Heart left ventricle (tissue), 16 donors: ENCODE results near the gene HS3ST5. TPM values are rescaled to one million over a fixed set of nuclear protein-coding genes. Genes with fewer than 3 reads are reported as not detected.

Experiments used
- ATAC-seq, 4 donors: fragments of 200-7000 bp; cut with Tn5 transposase; one replicate each; pipeline ENCODE4 v1.9.1; 2020 to 2022; ENCODE audit warnings: moderate library complexity in 4 of 4, mild to moderate bottlenecking in 3 of 4, moderate number of reproducible peaks in 1 of 4
- DNase-seq, 5 donors: peaks; one replicate each; pipeline ENCODE4 v3.0.0-alpha.2; 2020
- H3K27ac ChIP-seq, 12 donors: fragments of 200-600 bp; sonication (generic) in 4 of 12; one replicate each; pipeline versions ENCODE4 v1.5.0 to v1.8.0; 2016 to 2022; ENCODE audit warnings: mild to moderate bottlenecking in 2 of 12
- H3K27me3 ChIP-seq, 9 donors: fragments of 200-600 bp; sonication (generic) in 2 of 9; one replicate each; pipeline versions ENCODE4 v1.5.1 to v1.8.0; 2016 to 2022; ENCODE audit warnings: mild to moderate bottlenecking in 3 of 9
- H3K36me3 ChIP-seq, 9 donors: fragments of 200-600 bp; sonication (generic) in 2 of 9; one replicate each; pipeline versions ENCODE4 v1.5.0 to v1.8.0; 2018 to 2022; ENCODE audit warnings: mild to moderate bottlenecking in 2 of 9
- H3K4me1 ChIP-seq, 12 donors: fragments of 200-600 bp; sonication (generic) in 4 of 12; one replicate each; pipeline versions ENCODE4 v1.5.0 to v1.8.0; 2016 to 2022; ENCODE audit warnings: mild to moderate bottlenecking in 3 of 12
- H3K4me3 ChIP-seq, 12 donors: fragments of 200-600 bp; sonication (generic) in 4 of 12; one replicate each; pipeline versions ENCODE4 v1.5.0 to v1.8.0; 2017 to 2022; ENCODE audit warnings: mild to moderate bottlenecking in 9 of 12, moderate library complexity in 4 of 12
- H3K9me3 ChIP-seq, 12 donors: fragments of 200-600 bp; sonication (generic) in 4 of 12; one replicate each; pipeline versions ENCODE4 v1.5.0 to v1.8.0; 2016 to 2022; ENCODE audit warnings: mild to moderate bottlenecking in 1 of 12
- POLR2A ChIP-seq, 2 donors: fragments of 450-650 bp; IDR thresholded peaks; one replicate each; pipeline ENCODE4 v1.6.1; 2017; ENCODE audit warnings: antibody characterized with exemption in 2 of 2, mild to moderate bottlenecking in 2 of 2, moderate library complexity in 2 of 2
- whole genome bisulfite sequencing, 4 donors: extraction: QIAGEN DNeasy Blood & Tissue Kit in 2 of 4; methylation state at CpG; one replicate each; pipeline versions ENCODE4 v1.1.5 to v1.1.7; 2013 to 2018; 5-methylcytosine and 5-hydroxymethylcytosine counted together
- intact Hi-C, 10 donors: fragments of 100-400 bp; cut with DNase I; formaldehyde crosslinking; loops; one replicate each; pipeline versions ENCODE4 v1.11.1 to v1.14.2; 2022
- polyA plus RNA-seq, 2 donors: library from polyadenylated mRNA; stranded (reverse); fragments of 200-250 nt; gene quantifications; one replicate each; pipeline ENCODE4 v1.2.3, GENCODE V29; 2013
- total RNA-seq, 9 donors: library from RNA; depleted of rRNA in 2 of 9; stranded (reverse); fragments of >200 nt in 2 of 9; fragmentation: NEBNext Ultra II Directional in 3 of 9; extraction: Animal tissue kit (Norgen Biotek cat#: 25700) in 3 of 9; gene quantifications; one replicate each; pipeline versions ENCODE4 v1.1.0 to v1.2.4, GENCODE V29; 2016 to 2023
- TF ChIP-seq, protein P1 (sequence below), 12 donors: fragments of 200-600 bp; sonication (generic) in 4 of 12; IDR thresholded peaks; one replicate each; pipeline versions ENCODE4 v1.5.0 to v1.8.0; 2018 to 2022; ENCODE audit warnings: antibody characterized with exemption in 12 of 12, mild to moderate bottlenecking in 5 of 12
- donor health status: ischemic (EF 13 %, LVEDD 7.1; RV severe dilation, severe dysfunction).
- donor health status: healthy with polysubstance abuse.
- donor health status: DM: no; HTN: yes; CAD: no.
- donor health status: DM: no; HTN: no; CAD: no.
- donor health status: ischemic (EF 25% LVEDD 6.9; RV normal size, moderate dysfunction).
- donor health status: ischemic (EF 25% LVEDD 5.7; RV mildly dilated, moderate dysfunction).
- donor health status: healthy.
- donor health status: DM: yes; HTN: yes; CAD: no.
- donor health status: ischemic (EF 35%, LVEDD 5.7; RV mildly dilated, moderate dysfunction).
- donor health status: nonischemic (EF 11% LVEDD 7.7; RV severe dilation, severe dysfunction).
- donor health status: DM: yes; HTN: yes; CAD: no.
- donor health status: PGD.
- donor health status: ischemic (EF 29% LVEDD 5.4; RV normal size, mild dysfunction).
- donor health status: nonischemic (EF 23%, LVEDD 6.1; RV moderate dilation, normal function).

Gene HS3ST5
- total and polyA plus RNA-seq, 11 donors, result not detected

DNA sequence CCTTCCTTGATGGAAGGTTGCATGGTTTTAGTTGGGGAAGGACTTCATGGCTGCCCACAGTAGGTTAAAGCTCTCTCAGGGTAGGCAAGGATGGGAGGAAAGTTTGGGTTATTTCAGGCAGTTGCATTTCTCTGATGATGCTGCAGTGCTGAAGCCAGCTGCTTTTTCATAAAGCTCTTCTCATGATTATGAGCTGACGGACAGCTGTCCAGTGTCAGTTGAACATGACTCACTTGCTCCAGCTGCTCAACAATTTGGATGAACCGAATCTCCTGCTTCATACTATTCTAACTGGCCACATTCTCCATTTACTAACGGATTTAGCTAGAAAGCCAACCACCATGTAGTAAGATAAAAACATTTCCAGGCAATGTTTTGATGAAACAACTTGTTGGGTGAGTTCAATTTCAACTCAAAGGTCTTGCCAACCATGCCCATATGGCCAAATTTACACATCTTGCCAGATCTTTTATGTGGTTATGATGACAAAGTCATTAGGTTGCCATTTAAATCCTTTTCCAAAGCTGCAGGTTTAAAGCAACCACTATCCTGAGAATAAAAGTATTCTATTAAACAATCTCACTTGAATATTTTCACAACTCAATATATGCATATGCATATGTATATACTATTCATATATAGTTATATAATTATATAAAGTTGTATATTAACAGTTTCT lies 125.9 kb downstream of the HS3ST5 start:
- Histone ChIP-seq H3K4me3 (no peak overlapping the region), H3K4me1 (no peaks in the 10 kb centered on the region), H3K36me3 (no peaks in the 10 kb centered on the region), H3K27me3 (no peaks in the 10 kb centered on the region), H3K9me3 (peaks cover 0 to 3% (median 0%) of the 10 kb centered on the region in 12 donors), H3K27ac (no peak overlapping the region)
- WGBS, 4 donors, result 70 to 88% (median 76%) methylated on average over 3 of the region's 3 CpGs
- ATAC-seq (no peak), DNase-seq (no peak)
- no peak for TF ChIP-seq POLR2A (IDR thresholded peaks at IDR 0.05)
- TF ChIP-seq, protein P1, sequence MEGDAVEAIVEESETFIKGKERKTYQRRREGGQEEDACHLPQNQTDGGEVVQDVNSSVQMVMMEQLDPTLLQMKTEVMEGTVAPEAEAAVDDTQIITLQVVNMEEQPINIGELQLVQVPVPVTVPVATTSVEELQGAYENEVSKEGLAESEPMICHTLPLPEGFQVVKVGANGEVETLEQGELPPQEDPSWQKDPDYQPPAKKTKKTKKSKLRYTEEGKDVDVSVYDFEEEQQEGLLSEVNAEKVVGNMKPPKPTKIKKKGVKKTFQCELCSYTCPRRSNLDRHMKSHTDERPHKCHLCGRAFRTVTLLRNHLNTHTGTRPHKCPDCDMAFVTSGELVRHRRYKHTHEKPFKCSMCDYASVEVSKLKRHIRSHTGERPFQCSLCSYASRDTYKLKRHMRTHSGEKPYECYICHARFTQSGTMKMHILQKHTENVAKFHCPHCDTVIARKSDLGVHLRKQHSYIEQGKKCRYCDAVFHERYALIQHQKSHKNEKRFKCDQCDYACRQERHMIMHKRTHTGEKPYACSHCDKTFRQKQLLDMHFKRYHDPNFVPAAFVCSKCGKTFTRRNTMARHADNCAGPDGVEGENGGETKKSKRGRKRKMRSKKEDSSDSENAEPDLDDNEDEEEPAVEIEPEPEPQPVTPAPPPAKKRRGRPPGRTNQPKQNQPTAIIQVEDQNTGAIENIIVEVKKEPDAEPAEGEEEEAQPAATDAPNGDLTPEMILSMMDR (IDR thresholded peaks at IDR 0.05), result no peak
- intact Hi-C loops, result no loop called here

DNA sequence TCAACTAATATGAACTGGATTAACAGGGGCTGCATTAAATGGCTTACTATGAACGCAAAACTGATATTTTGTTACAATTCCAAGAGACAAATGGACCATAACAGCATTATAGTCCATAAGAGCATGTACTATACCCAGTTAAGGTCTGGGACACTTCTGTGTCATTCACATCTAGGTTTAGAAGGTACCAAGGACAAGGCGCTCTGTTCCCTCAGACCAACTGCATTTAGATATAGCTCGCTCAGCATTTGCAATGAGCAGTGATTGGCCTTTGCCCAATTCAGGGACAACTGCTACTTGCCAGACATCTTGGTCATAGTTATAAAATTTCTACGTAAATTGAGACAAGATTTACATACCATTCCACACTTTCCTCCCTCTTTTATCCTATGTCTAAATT lies 132.4 kb downstream of the HS3ST5 start:
- 84 to 93% (median 88%) methylated on average over 4 of the region's 4 CpGs for WGBS, 4 donors
- Histone ChIP-seq H3K27me3 (no peaks in the 10 kb centered on the region), H3K4me1 (no peaks in the 10 kb centered on the region), H3K27ac (no peak overlapping the region), H3K9me3 (peaks cover 0 to 3% (median 0%) of the 10 kb centered on the region in 12 donors), H3K36me3 (no peaks in the 10 kb centered on the region), H3K4me3 (no peak overlapping the region)
- no peak for TF ChIP-seq POLR2A (IDR thresholded peaks at IDR 0.05)
- TF ChIP-seq, protein P1 (IDR thresholded peaks at IDR 0.05), result no peak
- no peak for DNase-seq
- ATAC-seq, result no peak
- intact Hi-C loops, result no loop called here

GRCh38 chr6:114203460-114203859 lies 139.4 kb downstream of the HS3ST5 start:
- Histone ChIP-seq H3K27me3 (no peaks in the 10 kb centered on the region), H3K9me3 (peaks cover 0 to 5% (median 0%) of the 10 kb centered on the region in 12 donors), H3K36me3 (no peaks in the 10 kb centered on the region), H3K4me3 (no peak overlapping the region), H3K27ac (no peak overlapping the region), H3K4me1 (no peaks in the 10 kb centered on the region)
- WGBS, 4 donors, result 82 to 94% (median 87%) methylated on average over 3 of the region's 3 CpGs
- ATAC-seq (no peak), DNase-seq (no peak)
- no peak for TF ChIP-seq POLR2A (IDR thresholded peaks at IDR 0.05)
- TF ChIP-seq, protein P1 (IDR thresholded peaks at IDR 0.05), result no peak
- intact Hi-C loops, result no loop called here

DNA sequence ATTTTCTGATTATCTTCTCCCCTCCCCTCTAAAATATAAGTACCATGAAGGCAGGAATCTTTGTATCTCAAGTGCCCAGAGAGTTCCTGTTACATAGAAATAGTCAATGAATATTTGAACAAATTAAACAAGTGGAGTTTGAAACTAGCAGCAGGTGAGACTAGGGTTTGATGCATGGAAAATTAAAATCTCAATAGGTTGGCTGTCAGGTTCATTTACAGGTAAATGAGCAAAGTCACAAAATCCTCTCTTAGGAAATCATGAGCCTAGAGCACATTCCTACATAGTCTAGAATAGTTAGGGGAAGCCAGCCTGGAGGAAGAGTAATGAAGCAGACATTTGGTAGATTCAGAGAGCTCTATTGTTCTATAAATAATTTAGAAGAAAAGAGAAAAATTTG lies 140.4 kb downstream of the HS3ST5 start:
- TF ChIP-seq, protein P1 (IDR thresholded peaks at IDR 0.05), result no peak
- TF ChIP-seq POLR2A (IDR thresholded peaks at IDR 0.05), result no peak
- no peaks in the 10 kb centered on the region for H3K27me3 ChIP-seq
- H3K36me3 ChIP-seq, result no peaks in the 10 kb centered on the region
- H3K4me3 ChIP-seq, result no peak overlapping the region
- H3K4me1 ChIP-seq, result no peaks in the 10 kb centered on the region
- no peak overlapping the region for H3K27ac ChIP-seq
- ATAC-seq (no peak), DNase-seq (no peak)
- intact Hi-C loops, result no loop called here
- H3K9me3 ChIP-seq, result peaks cover 0 to 10% (median 0%) of the 10 kb centered on the region in 12 donors
